Endothelial cell (in vitro differentiated cells): ENCODE results near the gene SLC25A17. TPM values are rescaled to one million over a fixed set of nuclear protein-coding genes. Genes with fewer than 3 reads are reported as not detected.
"Not testable (repeated sequence)": the region's sequence is repeated elsewhere in the genome, so short reads cannot be mapped to it uniquely, and the experiment has no call there.

Experiments used
- DNase-seq: peaks from one replicate; pipeline ENCODE4 v3.0.0; 2021; ENCODE audit warnings: low spot score
- H3K27ac Mint-ChIP-seq: one replicate; pipeline ENCODE4 v1.8.0; 2021; ENCODE audit warnings: mixed read lengths, inconsistent platforms; ENCODE audit not compliant: unreplicated experiment
- H3K27me3 Mint-ChIP-seq: one replicate; pipeline ENCODE4 v1.8.0; 2021; ENCODE audit warnings: mild to moderate bottlenecking, moderate library complexity, mixed read lengths, inconsistent platforms; ENCODE audit not compliant: unreplicated experiment
- H3K36me3 Mint-ChIP-seq: one replicate; pipeline ENCODE4 v1.8.0; 2021; ENCODE audit warnings: mild to moderate bottlenecking, low read depth, mixed read lengths, inconsistent platforms; ENCODE audit not compliant: unreplicated experiment
- H3K4me1 Mint-ChIP-seq: one replicate; pipeline ENCODE4 v1.8.0; 2021; ENCODE audit warnings: mild to moderate bottlenecking, mixed read lengths, inconsistent platforms; ENCODE audit not compliant: unreplicated experiment
- H3K4me3 Mint-ChIP-seq: one replicate; pipeline ENCODE4 v1.8.0; 2021; ENCODE audit warnings: mild to moderate bottlenecking, mixed read lengths, inconsistent platforms; ENCODE audit not compliant: unreplicated experiment
- H3K9me3 Mint-ChIP-seq: one replicate; pipeline ENCODE4 v1.8.0; 2021; ENCODE audit warnings: mixed read lengths, inconsistent platforms; ENCODE audit not compliant: unreplicated experiment
- long read RNA-seq: library from polyadenylated mRNA; unstranded; transcript quantifications from one replicate; pipeline ENCODE4 v2.0.0, GENCODE V29; 2020; ENCODE audit not compliant: unreplicated experiment
- total RNA-seq: library from RNA; stranded (reverse); fragmentation: NEBNext Ultra II Directional; extraction: Animal tissue kit (Norgen Biotek cat#: 25700); gene quantifications from one replicate; pipeline ENCODE4 v1.2.1, GENCODE V29; 2021; ENCODE audit not compliant: unreplicated experiment
- TF ChIP-seq, protein P1 (sequence below): fragments of 200-600 bp; sonication (generic); IDR thresholded peaks from one replicate; pipeline ENCODE4 v1.5.0; 2021; ENCODE audit warnings: antibody characterized with exemption; ENCODE audit not compliant: unreplicated experiment

Gene SLC25A17, protein sequence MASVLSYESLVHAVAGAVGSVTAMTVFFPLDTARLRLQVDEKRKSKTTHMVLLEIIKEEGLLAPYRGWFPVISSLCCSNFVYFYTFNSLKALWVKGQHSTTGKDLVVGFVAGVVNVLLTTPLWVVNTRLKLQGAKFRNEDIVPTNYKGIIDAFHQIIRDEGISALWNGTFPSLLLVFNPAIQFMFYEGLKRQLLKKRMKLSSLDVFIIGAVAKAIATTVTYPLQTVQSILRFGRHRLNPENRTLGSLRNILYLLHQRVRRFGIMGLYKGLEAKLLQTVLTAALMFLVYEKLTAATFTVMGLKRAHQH
- total RNA-seq, result 18.1 TPM
- long read RNA-seq, transcript SLC25A17-210 (9 exons, 2,262 nt), result major isoform, 17 of 17 reads
- long read RNA-seq, partial matches to known transcripts, result 0 of 17 reads
- long read RNA-seq, other reads (novel, unspliced or antisense), result 0 of 17 reads

DNA sequence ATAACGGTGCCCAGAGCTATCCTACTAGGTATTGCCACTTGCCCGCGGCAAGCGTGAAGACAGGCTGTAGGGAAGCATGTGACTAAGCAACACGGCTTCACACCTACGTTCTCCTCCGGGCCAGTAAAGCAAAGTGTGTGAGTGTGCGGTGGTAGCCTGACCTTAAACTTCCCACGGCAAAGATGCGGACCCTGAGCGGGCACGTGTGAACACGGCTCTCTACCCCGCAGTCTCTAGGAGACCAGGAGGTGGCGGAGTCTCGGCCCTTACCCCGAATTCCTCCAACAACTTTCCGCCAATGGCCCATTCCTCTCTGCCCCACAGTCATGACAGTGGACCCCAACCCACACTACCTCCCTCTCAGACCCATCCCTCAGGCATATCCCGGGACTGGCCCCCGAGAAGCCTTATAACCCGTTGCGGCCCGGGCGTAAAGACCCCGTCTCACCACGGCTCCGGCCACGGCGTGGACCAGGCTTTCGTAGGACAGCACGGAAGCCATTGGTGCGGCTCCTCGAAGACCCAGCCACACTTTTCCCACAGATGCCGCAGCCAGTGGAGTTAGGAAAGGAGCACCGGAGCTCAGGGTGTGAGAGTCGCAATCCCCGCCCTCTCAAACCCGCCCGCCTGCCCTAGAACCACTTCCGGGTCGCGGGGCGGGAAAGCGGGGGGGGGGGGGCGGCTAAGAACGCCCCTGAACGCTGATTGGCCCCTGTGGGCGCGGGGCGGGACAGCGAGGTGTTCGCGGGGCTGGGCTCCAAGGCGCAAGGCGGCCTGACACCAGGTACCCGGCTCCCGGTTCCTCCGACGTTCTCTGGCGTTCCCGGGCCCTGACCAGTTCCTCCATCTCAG is at the start of gene SLC25A17:
Gene SLC25A17, minus strand, starts transcription at position 600 of the 852 bp plus-strand sequence. Its CDS starts 98 bp downstream, at position 502.
- Mint-ChIP-seq H3K36me3 (peaks cover 8% of the 10 kb centered on the region), H3K4me3 (peak within 1 kb of the TSS; percentile 99), H3K9me3 (no peaks in the 10 kb centered on the region), H3K27me3 (no peaks in the 10 kb centered on the region), H3K27ac (peak within 1 kb of the TSS; percentile 75), H3K4me1 (peaks cover 28% of the 10 kb centered on the region)
- DNase-seq, result peak; percentile 81
- TF ChIP-seq, protein P1, sequence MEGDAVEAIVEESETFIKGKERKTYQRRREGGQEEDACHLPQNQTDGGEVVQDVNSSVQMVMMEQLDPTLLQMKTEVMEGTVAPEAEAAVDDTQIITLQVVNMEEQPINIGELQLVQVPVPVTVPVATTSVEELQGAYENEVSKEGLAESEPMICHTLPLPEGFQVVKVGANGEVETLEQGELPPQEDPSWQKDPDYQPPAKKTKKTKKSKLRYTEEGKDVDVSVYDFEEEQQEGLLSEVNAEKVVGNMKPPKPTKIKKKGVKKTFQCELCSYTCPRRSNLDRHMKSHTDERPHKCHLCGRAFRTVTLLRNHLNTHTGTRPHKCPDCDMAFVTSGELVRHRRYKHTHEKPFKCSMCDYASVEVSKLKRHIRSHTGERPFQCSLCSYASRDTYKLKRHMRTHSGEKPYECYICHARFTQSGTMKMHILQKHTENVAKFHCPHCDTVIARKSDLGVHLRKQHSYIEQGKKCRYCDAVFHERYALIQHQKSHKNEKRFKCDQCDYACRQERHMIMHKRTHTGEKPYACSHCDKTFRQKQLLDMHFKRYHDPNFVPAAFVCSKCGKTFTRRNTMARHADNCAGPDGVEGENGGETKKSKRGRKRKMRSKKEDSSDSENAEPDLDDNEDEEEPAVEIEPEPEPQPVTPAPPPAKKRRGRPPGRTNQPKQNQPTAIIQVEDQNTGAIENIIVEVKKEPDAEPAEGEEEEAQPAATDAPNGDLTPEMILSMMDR, result no peak

DNA sequence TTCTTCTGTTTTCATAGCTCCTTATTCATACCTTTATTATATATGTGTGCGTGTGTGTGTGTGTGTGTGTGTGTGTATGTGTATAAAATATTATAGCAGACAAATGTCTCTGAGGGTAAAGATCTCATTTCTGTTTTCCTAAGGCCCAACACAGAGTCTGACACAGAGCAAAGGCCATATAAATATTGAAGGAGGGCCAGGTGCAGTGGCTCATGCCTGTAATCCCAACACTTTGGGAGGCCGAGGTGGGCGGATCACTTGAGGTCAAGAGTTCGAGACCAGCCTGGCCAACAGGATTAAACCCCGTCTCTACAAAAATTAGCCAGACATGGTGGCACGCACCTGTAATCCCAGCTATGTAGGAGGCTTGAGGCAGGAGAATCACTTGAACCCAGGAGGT is 49.2 kb upstream of the SLC25A17 start:
- not testable (repeated sequence) for H3K9me3 Mint-ChIP-seq, H3K4me1 Mint-ChIP-seq, H3K27ac Mint-ChIP-seq, H3K27me3 Mint-ChIP-seq, DNase-seq, H3K36me3 Mint-ChIP-seq, H3K4me3 Mint-ChIP-seq

DNA sequence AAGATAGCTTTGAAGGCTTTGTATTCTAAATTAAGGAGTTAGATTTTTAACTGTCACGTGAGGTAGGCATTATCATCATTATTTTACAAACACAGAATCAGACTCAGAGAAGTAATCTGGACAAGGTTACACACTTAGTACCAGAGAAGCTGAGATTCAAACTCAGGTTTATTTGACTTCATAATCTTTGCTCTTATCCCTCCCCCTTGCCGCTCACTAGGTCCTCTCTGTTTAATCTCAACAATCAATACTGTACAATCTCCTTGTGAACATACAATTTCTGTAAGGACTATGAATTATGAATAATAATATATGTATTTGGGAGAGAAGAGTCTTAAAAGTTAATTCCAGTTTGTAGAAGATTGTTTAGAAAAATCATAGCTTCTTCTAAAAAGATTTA is 48.0 kb upstream of the SLC25A17 start:
- TF ChIP-seq, protein P1, result no peak

DNA sequence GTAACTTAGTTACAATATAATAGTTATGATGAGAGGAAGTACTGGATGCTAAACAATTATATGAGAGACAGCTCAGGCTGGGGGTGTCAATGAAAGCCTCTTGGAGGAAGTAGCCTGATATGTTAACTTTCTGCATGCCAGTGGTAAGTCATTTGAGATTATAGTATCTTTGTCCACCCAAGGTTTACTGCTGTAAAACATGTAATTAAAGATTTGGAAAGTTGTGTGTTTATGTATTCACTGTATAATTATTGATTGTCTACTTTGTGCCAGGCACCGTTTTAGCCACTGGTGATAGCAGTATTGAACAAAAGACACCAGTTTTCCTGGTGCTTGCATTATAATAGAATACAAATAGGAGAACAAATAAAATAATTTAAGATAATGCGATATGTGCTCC is 43.4 kb upstream of the SLC25A17 start:
- Mint-ChIP-seq H3K4me1 (peaks cover 6% of the 10 kb centered on the region), H3K27ac (peak overlapping the region; percentile 6), H3K36me3 (peaks cover 2% of the 10 kb centered on the region), H3K27me3 (peaks cover 4% of the 10 kb centered on the region), H3K9me3 (no peaks in the 10 kb centered on the region), H3K4me3 (no peak overlapping the region)
- TF ChIP-seq, protein P1, result no peak
- DNase-seq, result no peak

More for the DNA sequence above, 48.0 kb upstream of the SLC25A17 start:
- Mint-ChIP-seq H3K27ac (no peak overlapping the region), H3K9me3 (no peaks in the 10 kb centered on the region), H3K27me3 (no peaks in the 10 kb centered on the region), H3K36me3 (peaks cover 4% of the 10 kb centered on the region), H3K4me1 (no peaks in the 10 kb centered on the region), H3K4me3 (no peak overlapping the region)
- DNase-seq, result no peak

DNA sequence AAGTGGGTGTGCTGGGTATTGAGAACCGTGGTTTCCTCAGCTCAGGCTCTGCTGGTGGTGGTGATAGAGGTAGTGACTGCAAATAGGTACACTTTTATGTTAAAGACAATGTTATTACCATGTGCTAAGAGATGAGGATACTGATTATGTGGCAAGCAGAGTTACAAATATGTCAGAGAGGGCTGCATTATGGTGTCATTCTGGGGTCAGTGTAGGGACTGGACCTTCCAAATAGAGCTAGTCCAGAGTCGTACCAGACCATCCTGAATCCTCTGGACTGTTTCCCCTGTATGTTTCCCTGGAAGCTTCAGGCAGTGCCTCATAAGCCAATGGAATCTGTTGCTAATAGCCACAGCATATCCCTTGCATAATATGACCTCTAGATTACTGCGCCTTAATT is 42.9 kb upstream of the SLC25A17 start, which contains the start of gene DNAJB7:
Gene DNAJB7, minus strand, starts transcription at position 101 of the 400 bp plus-strand sequence. CDS start 119 bp downstream, outside the sequence.
- no peak within 1 kb of the TSS for H3K4me3 Mint-ChIP-seq
- TF ChIP-seq, protein P1, result no peak
- DNase-seq, result no peak
- H3K27ac Mint-ChIP-seq, result peak within 1 kb of the TSS; percentile 6
- H3K9me3 Mint-ChIP-seq, result no peaks in the 10 kb centered on the region
- H3K27me3 Mint-ChIP-seq, result peaks cover 4% of the 10 kb centered on the region
- peaks cover 11% of the 10 kb centered on the region for H3K4me1 Mint-ChIP-seq
- peaks cover 7% of the 10 kb centered on the region for H3K36me3 Mint-ChIP-seq
